Calu3 (cell line): ENCODE results near the gene RALA. TPM values are rescaled to one million over a fixed set of nuclear protein-coding genes. Genes with fewer than 3 reads are reported as not detected.

Experiments used
- BruUV-seq: library from RNA; stranded (reverse); fragments of 400-500 nt; replicated peaks from 2 replicates; lab custom pipeline; 2021; lab: Mats Ljungman, UMichigan
- CTCF ChIA-PET: fragments of 300-600 bp; sonication (Branson Sonifier 250); formaldehyde crosslinking; loops from one replicate; lab custom pipeline; 2022; ENCODE audit warnings: antibody characterized with exemption; lab: Charles Lee
- DNase-seq: peaks from one replicate; pipeline ENCODE4 v3.0.0; 2022
- H3K27ac Mint-ChIP-seq: one replicate; pipeline ENCODE4 v1.8.0; 2022; ENCODE audit warnings: mixed read lengths; ENCODE audit not compliant: unreplicated experiment
- H3K27me3 Mint-ChIP-seq: one replicate; pipeline ENCODE4 v1.8.0; 2022; ENCODE audit warnings: mixed read lengths; ENCODE audit not compliant: unreplicated experiment
- H3K36me3 Mint-ChIP-seq: one replicate; pipeline ENCODE4 v1.8.0; 2022; ENCODE audit warnings: mild to moderate bottlenecking, moderate library complexity, mixed read lengths; ENCODE audit not compliant: insufficient read depth, unreplicated experiment
- H3K4me1 Mint-ChIP-seq: one replicate; pipeline ENCODE4 v1.8.0; 2022; ENCODE audit warnings: mild to moderate bottlenecking, low read depth, mixed read lengths; ENCODE audit not compliant: unreplicated experiment
- H3K4me3 Mint-ChIP-seq: one replicate; pipeline ENCODE4 v1.8.0; 2022; ENCODE audit warnings: mild to moderate bottlenecking, low read depth, moderate library complexity, mixed read lengths; ENCODE audit not compliant: unreplicated experiment
- H3K9me3 Mint-ChIP-seq: one replicate; pipeline ENCODE4 v1.8.0; 2022; ENCODE audit warnings: low read depth, mixed read lengths; ENCODE audit not compliant: unreplicated experiment
- intact Hi-C: fragments of 100-400 bp; cut with micrococcal nuclease; formaldehyde crosslinking; loops from one replicate; pipeline ENCODE4 v1.10.0; 2022; ENCODE audit not compliant: unreplicated experiment
- total RNA-seq: library from RNA; stranded (reverse); gene quantifications from 2 replicates; pipeline ENCODE4 v1.2.3, GENCODE V29; 2022
- TF ChIP-seq, protein P1 (sequence below): fragments of 200-600 bp; IDR thresholded peaks from one replicate; pipeline ENCODE4 v1.8.0; 2022; ENCODE audit warnings: antibody characterized with exemption; ENCODE audit not compliant: unreplicated experiment

Gene RALA
- total RNA-seq, 1 experiment from 2014 or later, result 64.8 TPM

DNA sequence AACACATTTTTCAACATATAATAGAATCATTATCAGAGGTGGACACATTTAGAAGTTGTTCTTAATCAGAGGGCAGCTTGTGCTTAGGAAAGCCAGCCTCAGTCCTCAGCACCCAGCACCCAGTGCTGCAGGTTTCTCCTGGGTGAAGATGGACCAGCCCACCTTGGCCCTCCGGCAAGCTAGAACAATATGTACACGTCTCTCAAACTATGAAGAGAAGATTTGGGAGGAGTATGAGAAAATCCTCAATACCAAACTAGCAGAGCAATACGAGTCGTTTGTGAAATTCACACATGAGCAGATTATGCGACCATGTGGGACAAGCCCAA lies 13.5 kb upstream of the RALA start:
- H3K9me3 Mint-ChIP-seq, result no peaks in the 10 kb centered on the region
- peak overlapping the region; percentile 23 for H3K4me3 Mint-ChIP-seq
- peaks cover 51% of the 10 kb centered on the region for H3K4me1 Mint-ChIP-seq
- CTCF ChIA-PET, result interaction anchor here (0.5 to 2.4 kb wide), 5 partner anchors 13 to 133 kb away, joined by 3 to 12 read pairs (median 5); partner anchors contain the start of gene RALA
- no TSS peak for BruUV-seq
- H3K36me3 Mint-ChIP-seq, result no peaks in the 10 kb centered on the region
- intact Hi-C loops, result no loop called here
- DNase-seq, result no peak
- no peaks in the 10 kb centered on the region for H3K27me3 Mint-ChIP-seq
- H3K27ac Mint-ChIP-seq, result no peak overlapping the region
- TF ChIP-seq, protein P1, sequence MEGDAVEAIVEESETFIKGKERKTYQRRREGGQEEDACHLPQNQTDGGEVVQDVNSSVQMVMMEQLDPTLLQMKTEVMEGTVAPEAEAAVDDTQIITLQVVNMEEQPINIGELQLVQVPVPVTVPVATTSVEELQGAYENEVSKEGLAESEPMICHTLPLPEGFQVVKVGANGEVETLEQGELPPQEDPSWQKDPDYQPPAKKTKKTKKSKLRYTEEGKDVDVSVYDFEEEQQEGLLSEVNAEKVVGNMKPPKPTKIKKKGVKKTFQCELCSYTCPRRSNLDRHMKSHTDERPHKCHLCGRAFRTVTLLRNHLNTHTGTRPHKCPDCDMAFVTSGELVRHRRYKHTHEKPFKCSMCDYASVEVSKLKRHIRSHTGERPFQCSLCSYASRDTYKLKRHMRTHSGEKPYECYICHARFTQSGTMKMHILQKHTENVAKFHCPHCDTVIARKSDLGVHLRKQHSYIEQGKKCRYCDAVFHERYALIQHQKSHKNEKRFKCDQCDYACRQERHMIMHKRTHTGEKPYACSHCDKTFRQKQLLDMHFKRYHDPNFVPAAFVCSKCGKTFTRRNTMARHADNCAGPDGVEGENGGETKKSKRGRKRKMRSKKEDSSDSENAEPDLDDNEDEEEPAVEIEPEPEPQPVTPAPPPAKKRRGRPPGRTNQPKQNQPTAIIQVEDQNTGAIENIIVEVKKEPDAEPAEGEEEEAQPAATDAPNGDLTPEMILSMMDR, result no peak

DNA sequence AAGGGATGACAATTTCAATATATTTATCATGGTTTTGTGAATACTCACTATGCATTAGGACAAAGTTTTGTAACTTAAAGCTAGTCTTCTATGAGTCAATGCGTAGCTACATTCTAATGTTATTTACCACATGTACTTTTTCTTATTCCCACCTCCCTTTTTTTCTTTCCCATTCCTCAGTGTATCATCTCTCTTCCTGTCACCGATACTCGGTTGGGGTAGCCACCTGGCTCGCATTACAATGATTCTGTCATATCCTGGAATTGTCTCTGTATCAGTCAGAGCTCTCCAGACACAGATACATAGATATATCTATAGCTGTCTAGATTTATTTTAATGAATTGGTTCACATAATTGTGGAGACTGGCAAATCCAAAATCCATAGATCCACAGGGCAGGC lies 9.8 kb upstream of the RALA start:
- no peaks in the 10 kb centered on the region for H3K9me3 Mint-ChIP-seq
- no peak overlapping the region for H3K4me3 Mint-ChIP-seq
- TF ChIP-seq, protein P1, result no peak
- DNase-seq, result no peak
- no peaks in the 10 kb centered on the region for H3K27me3 Mint-ChIP-seq
- peaks cover 35% of the 10 kb centered on the region for H3K4me1 Mint-ChIP-seq
- CTCF ChIA-PET, result interaction anchor here (0.5 to 2.2 kb wide), 2 partner anchors 10 to 38 kb away, joined by 4 to 5 read pairs; partner anchors contain the start of gene RALA
- no TSS peak for BruUV-seq
- intact Hi-C loops, result no loop called here
- H3K27ac Mint-ChIP-seq, result no peak overlapping the region
- H3K36me3 Mint-ChIP-seq, result no peaks in the 10 kb centered on the region

DNA sequence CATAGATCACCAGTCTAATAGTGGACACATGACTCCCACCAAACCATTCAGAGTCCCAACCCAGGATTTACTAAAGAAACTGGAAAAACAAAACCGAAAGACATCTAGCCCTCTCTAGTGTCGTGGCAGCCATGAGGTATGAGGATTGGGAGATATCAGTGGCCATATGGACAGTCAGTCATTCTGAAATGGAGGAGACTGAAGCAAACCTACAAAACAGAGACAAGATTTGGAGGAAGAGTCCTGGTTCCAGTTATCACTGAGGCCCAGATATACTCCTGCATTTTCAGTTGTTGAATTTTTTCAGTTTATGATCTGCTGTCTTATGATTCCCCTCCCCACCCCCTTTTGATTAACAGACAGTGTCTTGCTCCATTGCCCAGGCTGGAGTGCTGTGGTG lies 9.1 kb upstream of the RALA start:
- no peaks in the 10 kb centered on the region for H3K27me3 Mint-ChIP-seq
- CTCF ChIA-PET, result interaction anchor here (1.7 to 3.4 kb wide), 3 partner anchors 9 to 34 kb away, joined by 5 to 11 read pairs (median 5); partner anchors contain the start of gene RALA
- BruUV-seq, result no TSS peak
- no peaks in the 10 kb centered on the region for H3K9me3 Mint-ChIP-seq
- intact Hi-C loops, result no loop called here
- H3K4me3 Mint-ChIP-seq, result no peak overlapping the region
- TF ChIP-seq, protein P1, result no peak
- H3K4me1 Mint-ChIP-seq, result peaks cover 28% of the 10 kb centered on the region
- no peak overlapping the region for H3K27ac Mint-ChIP-seq
- DNase-seq, result no peak
- H3K36me3 Mint-ChIP-seq, result no peaks in the 10 kb centered on the region

DNA sequence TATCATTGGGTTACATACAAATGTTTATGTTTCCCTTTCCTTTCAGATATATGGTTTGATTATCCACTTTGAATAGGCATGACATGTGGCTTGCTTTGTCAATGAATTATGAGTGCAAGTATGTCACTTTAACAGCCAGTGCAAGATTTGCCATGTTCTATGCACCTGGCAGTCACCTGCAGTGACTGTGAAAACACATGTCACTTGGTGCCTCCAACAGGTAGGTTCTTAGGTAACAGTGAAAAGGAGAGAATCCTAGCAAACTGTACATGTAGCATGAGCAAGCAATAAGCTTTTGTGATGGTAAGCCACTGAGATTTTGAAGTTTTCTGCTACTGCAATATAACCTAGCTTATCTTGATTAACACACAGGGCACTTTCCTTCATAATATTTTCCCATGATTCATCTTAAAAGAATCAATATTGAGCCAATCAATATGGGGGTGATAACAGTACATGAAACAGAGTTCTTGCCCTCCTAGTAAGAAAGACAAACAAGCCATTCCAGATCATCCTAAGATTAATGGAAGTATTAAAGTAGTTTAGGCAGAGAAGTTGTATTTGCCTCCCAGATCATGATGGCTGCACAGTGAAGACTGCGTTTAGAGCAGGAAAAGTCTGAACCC lies 7.9 kb upstream of the RALA start:
- Mint-ChIP-seq H3K4me1 (peaks cover 18% of the 10 kb centered on the region), H3K36me3 (no peaks in the 10 kb centered on the region), H3K4me3 (no peak overlapping the region), H3K9me3 (no peaks in the 10 kb centered on the region), H3K27ac (no peak overlapping the region), H3K27me3 (no peaks in the 10 kb centered on the region)
- intact Hi-C loops, result loop anchor here (5.0 kb wide), 1 partner anchor 33 kb away; no protein-coding TSS in a partner anchor
- no peak for DNase-seq
- CTCF ChIA-PET, result interaction anchor here (0.6 to 3.4 kb wide), 5 partner anchors 8 to 1052 kb away, joined by 3 to 11 read pairs (median 5); partner anchors contain the start of gene RALA
- TF ChIP-seq, protein P1, result no peak
- BruUV-seq, result no TSS peak
